Heart right ventricle (tissue), 16 donors: ENCODE data around the gene PIGX. TPM values are rescaled to one million over a fixed set of nuclear protein-coding genes. Genes with fewer than 3 reads are reported as not detected.
A peak's percentile ranks its signal among the peaks of the same experiment; 100 is the strongest.

Experiments used
- ATAC-seq, 8 donors: fragments of 200-7000 bp; cut with Tn5 transposase; one replicate each; pipeline ENCODE4 v1.9.1; 2020; ENCODE audit warnings: mild to moderate bottlenecking in 8 of 8, moderate library complexity in 8 of 8, moderate number of reproducible peaks in 1 of 8
- DNase-seq, 2 donors: peaks; one replicate each; pipeline ENCODE4 v3.0.0-alpha.2; 2020
- H3K27ac ChIP-seq, 10 donors: fragments of 200-600 bp; sonication (generic) in 2 of 10; one replicate each; pipeline versions ENCODE4 v1.5.0 to v1.8.0; 2020 to 2022; ENCODE audit warnings: mild to moderate bottlenecking in 3 of 10
- H3K27me3 ChIP-seq, 7 donors: fragments of 200-600 bp; one replicate each; pipeline ENCODE4 v1.8.0; 2021 to 2022; ENCODE audit warnings: mild to moderate bottlenecking in 2 of 7
- H3K36me3 ChIP-seq, 9 donors: fragments of 200-600 bp; sonication (generic) in 1 of 9; one replicate each; pipeline versions ENCODE4 v1.5.0 to v1.8.0; 2020 to 2022; ENCODE audit warnings: mild to moderate bottlenecking in 2 of 9
- H3K4me1 ChIP-seq, 9 donors: fragments of 200-600 bp; sonication (generic) in 1 of 9; one replicate each; pipeline versions ENCODE4 v1.5.0 to v1.8.0; 2020 to 2022; ENCODE audit warnings: mild to moderate bottlenecking in 4 of 9
- H3K4me3 ChIP-seq, 10 donors: fragments of 200-600 bp; sonication (generic) in 2 of 10; one replicate each; pipeline versions ENCODE4 v1.5.0 to v1.8.0; 2020 to 2022; ENCODE audit warnings: mild to moderate bottlenecking in 7 of 10, moderate library complexity in 2 of 10
- H3K9me3 ChIP-seq, 11 donors: fragments of 200-600 bp in 10 of 11; sonication (generic) in 2 of 11; one replicate each; pipeline versions ENCODE4 v1.5.0 to v1.8.0; 2013 to 2022; ENCODE audit warnings: mild to moderate bottlenecking in 2 of 11, control low read depth in 1 of 11, moderate library complexity in 1 of 11
- WGBS, 2 donors: extraction: QIAGEN DNeasy Blood & Tissue Kit; methylation state at CpG; one replicate each; pipeline ENCODE4 v1.1.7; 2013; ENCODE audit warnings: inconsistent platforms in 1 of 2; 5-methylcytosine and 5-hydroxymethylcytosine counted together
- intact Hi-C, 10 donors: fragments of 100-400 bp; cut with DNase I; formaldehyde crosslinking; loops; one replicate each; pipeline versions ENCODE4 v1.11.1 to v1.14.2; 2022
- polyA plus RNA-seq, 2 donors: library from polyadenylated mRNA; stranded (reverse); fragments of 200-250 nt; gene quantifications; one replicate each; pipeline ENCODE4 v1.2.3, GENCODE V29; 2013
- total RNA-seq, 10 donors: library from RNA; stranded (reverse); fragmentation: NEBNext Ultra II Directional in 3 of 10; extraction: Animal tissue kit (Norgen Biotek cat#: 25700) in 3 of 10; gene quantifications; one replicate each; pipeline versions ENCODE4 v1.2.1 to v1.2.4, GENCODE V29; 2021 to 2023
- TF ChIP-seq, protein P1 (sequence below), 9 donors: fragments of 200-600 bp; sonication (generic) in 2 of 9; IDR thresholded peaks; one replicate each; pipeline versions ENCODE4 v1.5.0 to v1.8.0; 2021 to 2022; ENCODE audit warnings: antibody characterized with exemption in 9 of 9, mild to moderate bottlenecking in 5 of 9, moderate library complexity in 1 of 9
- donor health status: Arrhythmogenic right ventricular cardiomyopathy.
- donor health status: ischemic (EF 13 %, LVEDD 7.1; RV severe dilation, severe dysfunction).
- donor health status: healthy with polysubstance abuse.
- donor health status: DM: no; HTN: yes; CAD: no.
- donor health status: DM: no; HTN: no; CAD: no.
- donor health status: ischemic (EF 25% LVEDD 6.9; RV normal size, moderate dysfunction).
- donor health status: ischemic (EF 25% LVEDD 5.7; RV mildly dilated, moderate dysfunction).
- donor health status: healthy.
- donor health status: DM: yes; HTN: yes; CAD: no.
- donor health status: Ischemic cardiomyopathy.
- donor health status: ischemic (EF 35%, LVEDD 5.7; RV mildly dilated, moderate dysfunction).
- donor health status: nonischemic (EF 11% LVEDD 7.7; RV severe dilation, severe dysfunction).
- donor health status: DM: yes; HTN: yes; CAD: no.
- donor health status: PGD.
- donor health status: ischemic (EF 29% LVEDD 5.4; RV normal size, mild dysfunction).
- donor health status: nonischemic (EF 23%, LVEDD 6.1; RV moderate dilation, normal function).

PIGX gene
- total and polyA plus RNA-seq, 12 donors = 8.3 to 21.9 (median 16.3) TPM

DNA sequence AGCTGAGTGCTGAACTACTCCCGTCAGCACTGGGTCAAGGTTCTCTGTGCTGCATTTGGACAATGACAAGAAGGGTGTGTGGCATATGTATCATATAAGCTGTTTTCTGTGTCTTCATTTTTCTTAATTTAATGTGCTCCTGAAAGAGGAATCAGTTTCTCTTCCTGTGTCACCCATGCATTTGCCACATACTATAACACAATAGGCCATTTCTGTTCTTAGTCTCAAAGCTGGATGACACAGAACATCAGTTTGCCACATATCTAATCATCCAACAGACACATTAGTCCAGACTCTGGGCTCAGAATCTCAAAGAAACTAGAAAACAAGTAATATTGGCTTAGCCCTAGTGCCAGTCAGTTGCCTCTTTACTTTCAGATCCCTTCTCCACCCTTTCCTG, 34.2 kb upstream of the PIGX start:
- peaks cover 0 to 38% (median 3%) of the 10 kb centered on the region in 7 donors for H3K27me3 ChIP-seq
- H3K36me3 ChIP-seq = no peaks in the 10 kb centered on the region
- intact Hi-C loops = loop anchor here in 2 of 10 donors (5.0 to 10.0 kb wide), 2 partner anchors 41 to 143 kb away; partner anchors contain the start of gene NRROS (in 1 of the 2)
- H3K4me1 ChIP-seq = peaks cover 0 to 14% (median 0%) of the 10 kb centered on the region in 9 donors
- ATAC-seq (no peak), DNase-seq (no peak)
- 56 to 68% methylated on average over 1 of the region's 1 CpG for WGBS, 2 donors
- no peak overlapping the region for H3K4me3 ChIP-seq
- H3K9me3 ChIP-seq = no peaks in the 10 kb centered on the region
- H3K27ac ChIP-seq = no peak overlapping the region
- TF ChIP-seq, protein P1, sequence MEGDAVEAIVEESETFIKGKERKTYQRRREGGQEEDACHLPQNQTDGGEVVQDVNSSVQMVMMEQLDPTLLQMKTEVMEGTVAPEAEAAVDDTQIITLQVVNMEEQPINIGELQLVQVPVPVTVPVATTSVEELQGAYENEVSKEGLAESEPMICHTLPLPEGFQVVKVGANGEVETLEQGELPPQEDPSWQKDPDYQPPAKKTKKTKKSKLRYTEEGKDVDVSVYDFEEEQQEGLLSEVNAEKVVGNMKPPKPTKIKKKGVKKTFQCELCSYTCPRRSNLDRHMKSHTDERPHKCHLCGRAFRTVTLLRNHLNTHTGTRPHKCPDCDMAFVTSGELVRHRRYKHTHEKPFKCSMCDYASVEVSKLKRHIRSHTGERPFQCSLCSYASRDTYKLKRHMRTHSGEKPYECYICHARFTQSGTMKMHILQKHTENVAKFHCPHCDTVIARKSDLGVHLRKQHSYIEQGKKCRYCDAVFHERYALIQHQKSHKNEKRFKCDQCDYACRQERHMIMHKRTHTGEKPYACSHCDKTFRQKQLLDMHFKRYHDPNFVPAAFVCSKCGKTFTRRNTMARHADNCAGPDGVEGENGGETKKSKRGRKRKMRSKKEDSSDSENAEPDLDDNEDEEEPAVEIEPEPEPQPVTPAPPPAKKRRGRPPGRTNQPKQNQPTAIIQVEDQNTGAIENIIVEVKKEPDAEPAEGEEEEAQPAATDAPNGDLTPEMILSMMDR (IDR thresholded peaks at IDR 0.05) = no peak

DNA sequence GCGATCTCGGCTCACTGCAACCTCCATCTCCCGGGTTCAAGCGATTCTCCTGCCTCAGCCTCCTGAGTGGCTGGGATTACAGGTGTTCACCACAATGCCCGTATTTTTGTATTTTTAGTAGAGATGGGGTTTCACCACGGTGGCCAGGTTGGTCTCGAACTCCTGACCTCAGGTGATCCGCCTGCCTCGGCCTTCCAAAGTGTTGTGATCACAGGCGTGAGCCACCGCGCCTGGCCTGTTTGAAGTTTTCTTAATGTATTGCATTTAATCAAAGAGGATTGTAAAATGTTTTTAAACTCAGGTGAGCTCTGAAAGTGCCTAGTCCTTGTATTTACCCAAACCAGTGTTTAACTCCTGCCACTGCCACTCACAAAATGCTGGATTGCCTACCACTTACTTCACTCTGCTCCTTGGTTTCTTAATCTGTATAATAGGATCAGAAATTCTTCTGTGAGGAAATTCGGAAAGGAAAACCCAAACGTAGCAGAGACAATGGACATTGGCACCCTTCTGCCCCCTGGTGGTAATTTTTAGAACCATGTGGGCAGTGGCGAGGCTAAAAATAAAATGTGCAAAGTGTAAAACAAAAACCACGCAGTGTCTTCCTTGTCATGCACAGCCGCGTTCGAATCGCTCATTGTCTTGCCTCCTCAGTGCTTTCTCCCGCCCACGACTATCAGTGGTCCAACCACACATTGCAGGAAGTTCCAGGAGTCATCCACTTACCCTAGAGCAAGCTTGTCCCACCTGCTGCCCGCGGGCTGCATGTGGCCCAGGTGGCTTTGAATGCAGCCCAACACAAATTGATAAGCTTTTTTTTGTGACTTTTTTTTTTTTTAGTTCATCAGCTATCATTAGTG, 27.4 kb upstream of the PIGX start:
- Histone ChIP-seq H3K27me3 (peaks cover 0 to 2% (median 0%) of the 10 kb centered on the region in 7 donors), H3K9me3 (no peaks in the 10 kb centered on the region), H3K4me1 (peaks cover 0 to 48% (median 10%) of the 10 kb centered on the region in 9 donors), H3K27ac (peak overlapping the region in 4 of 10 donors; percentile 24 to 73 (median 34)), H3K4me3 (peak overlapping the region in 2 of 10 donors; percentile 3 to 17), H3K36me3 (no peaks in the 10 kb centered on the region)
- peak; percentile 19 to 74 for DNase-seq
- TF ChIP-seq, protein P1 (IDR thresholded peaks at IDR 0.05) = peak; percentile 81 to 91 (median 89)
- intact Hi-C loops = loop anchor here (1.0 to 10.0 kb wide), 6 partner anchors 75 to 157 kb away; no protein-coding TSS in a partner anchor
- peak in 7 of 8 donors; percentile 71 to 90 (median 82) for ATAC-seq
- WGBS, 2 donors = 41 to 42% methylated on average over 24 of the region's 24 CpGs

DNA sequence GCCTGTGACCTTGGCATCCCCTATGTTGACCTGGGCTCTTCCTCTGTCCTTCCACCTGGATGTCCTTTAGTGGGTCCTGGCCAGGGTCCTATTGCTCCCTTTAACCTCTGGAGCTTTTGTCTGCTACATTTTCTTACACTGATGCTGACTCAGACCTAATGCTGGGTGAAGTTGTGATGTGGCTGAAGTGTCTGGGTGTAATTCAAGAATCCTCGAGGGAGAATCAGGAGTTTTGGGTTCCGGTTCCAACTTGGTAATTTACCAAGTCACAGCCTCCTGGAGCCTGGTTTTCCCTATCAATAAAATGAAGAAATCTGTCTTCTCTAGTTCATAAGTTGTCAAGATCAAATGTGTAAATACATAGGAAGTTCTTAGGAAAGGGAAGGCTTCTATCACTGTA, 25.7 kb upstream of the PIGX start:
- WGBS, 2 donors = 78 to 84% methylated on average over 2 of the region's 2 CpGs
- no peaks in the 10 kb centered on the region for H3K36me3 ChIP-seq
- no peak overlapping the region for H3K4me3 ChIP-seq
- intact Hi-C loops = loop anchor here in 9 of 10 donors (2.0 to 10.0 kb wide), 5 partner anchors 76 to 159 kb away; no protein-coding TSS in a partner anchor
- no peaks in the 10 kb centered on the region for H3K9me3 ChIP-seq
- H3K27me3 ChIP-seq = no peaks in the 10 kb centered on the region
- DNase-seq (no peak), ATAC-seq (no peak)
- peak overlapping the region in 1 of 10 donors; percentile 86 for H3K27ac ChIP-seq
- TF ChIP-seq, protein P1 (IDR thresholded peaks at IDR 0.05) = no peak
- H3K4me1 ChIP-seq = peaks cover 0 to 59% (median 10%) of the 10 kb centered on the region in 9 donors

DNA sequence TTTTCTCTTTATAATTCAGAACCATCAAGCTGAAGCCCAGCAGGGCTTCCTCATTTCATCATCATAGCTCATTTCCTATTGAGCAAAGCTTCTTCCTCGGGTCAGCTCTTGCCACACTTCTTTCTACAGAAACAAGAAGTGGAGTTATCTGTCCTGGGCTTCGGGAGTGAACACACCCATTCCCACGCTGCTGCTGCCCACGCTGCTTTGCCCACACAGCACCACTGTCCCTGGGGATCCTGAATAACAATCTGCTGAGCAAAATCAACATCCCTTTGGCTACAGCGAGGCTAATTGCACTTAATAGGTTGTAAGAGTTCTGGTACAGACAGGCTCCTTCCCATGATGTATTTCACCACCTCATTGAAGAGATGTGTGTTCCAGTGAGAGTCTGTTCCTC, 23.8 kb upstream of the PIGX start:
- peak; percentile 41 to 94 (median 76) for ATAC-seq
- 29 to 38% methylated on average over 5 of the region's 5 CpGs for WGBS, 2 donors
- Histone ChIP-seq H3K27me3 (no peaks in the 10 kb centered on the region), H3K36me3 (no peaks in the 10 kb centered on the region), H3K4me3 (peak overlapping the region in 1 of 10 donors; percentile 18), H3K9me3 (no peaks in the 10 kb centered on the region), H3K4me1 (peaks cover 0 to 72% (median 10%) of the 10 kb centered on the region in 9 donors), H3K27ac (peak overlapping the region in 3 of 10 donors; percentile 31 to 86 (median 46))
- intact Hi-C loops = loop anchor here in 9 of 10 donors (5.0 to 10.0 kb wide), 4 partner anchors 81 to 161 kb away; no protein-coding TSS in a partner anchor
- TF ChIP-seq, protein P1 (IDR thresholded peaks at IDR 0.05) = no peak
- DNase-seq = peak; percentile 20 to 30
